Prostate gland (tissue), 2 donors: ENCODE measurements around the gene SEC61A1. TPM values are rescaled to one million over a fixed set of nuclear protein-coding genes. Genes with fewer than 3 reads are reported as not detected.

Experiments used
- DNase-seq: peaks from one replicate; pipeline ENCODE4 v3.0.0-alpha.2; 2019; ENCODE audit warnings: low spot score
- H3K27ac ChIP-seq, 2 donors: fragments of 200-600 bp; sonication (generic); 2 replicates each; pipeline ENCODE4 v1.5.1; 2017 to 2019
- H3K27me3 ChIP-seq: fragments of 200-600 bp; sonication (generic); replicated peaks from 2 replicates; pipeline ENCODE4 v1.5.1; 2019; ENCODE audit not compliant: insufficient read depth
- H3K36me3 ChIP-seq, 2 donors: fragments of 200-600 bp; sonication (generic); 1 replicate in 1 of 2; 2 replicates in 1 of 2; pipeline versions ENCODE4 v1.5.1 to v1.8.1; 2017 to 2019
- H3K4me1 ChIP-seq: fragments of 200-600 bp; sonication (generic); replicated peaks from 2 replicates; pipeline ENCODE4 v1.5.1; 2019
- H3K4me3 ChIP-seq, 2 donors: fragments of 200-600 bp; sonication (generic); 2 replicates each; pipeline ENCODE4 v1.5.1; 2017 to 2019
- H3K9me3 ChIP-seq: fragments of 200-600 bp; sonication (generic); 2 replicates; pipeline ENCODE4 v1.5.1; 2017
- CTCF ChIP-seq, 4 experiments: fragments of 200-600 bp in 2 of 4; fragments of 450-650 bp in 2 of 4; sonication (generic) in 2 of 4; IDR thresholded peaks; 1 replicate in 3 of 4; 2 replicates in 1 of 4; pipeline ENCODE4 v1.5.1; 2016 to 2019; ENCODE audit warnings: antibody characterized with exemption in 4 of 4, mild to moderate bottlenecking in 2 of 4, moderate library complexity in 2 of 4
- POLR2A ChIP-seq: fragments of 450-650 bp; IDR thresholded peaks from one replicate; pipeline ENCODE4 v1.6.1; 2016; ENCODE audit warnings: antibody characterized with exemption, mild to moderate bottlenecking
- POLR2AphosphoS5 ChIP-seq: sonication (generic); formaldehyde crosslinking; IDR thresholded peaks from one replicate; pipeline ENCODE4 v1.6.1; 2017; ENCODE audit warnings: antibody characterized with exemption
- WGBS: methylation state at CpG from one replicate; pipeline ENCODE4 v1.1.5; 2018; 5-methylcytosine and 5-hydroxymethylcytosine counted together
- intact Hi-C: fragments of 100-400 bp; cut with DNase I; formaldehyde crosslinking; loops from one replicate; pipeline ENCODE4 v1.14.2; 2022
- total RNA-seq, 2 donors: library from RNA; depleted of rRNA; stranded (reverse); fragments of >200 nt; gene quantifications; one replicate each; pipeline ENCODE4 v1.1.0, GENCODE V29; 2016

The SEC61A1 gene
- total RNA-seq, 2 donors from 2014 or later: 166 to 195 TPM

GRCh38 chr3:128021768-128022372 lies 30.4 kb upstream of the SEC61A1 start:
- no peak overlapping the region for H3K4me3 ChIP-seq
- H3K4me1 ChIP-seq: no peaks in the 10 kb centered on the region
- 75% methylated on average over 8 of the region's 10 CpGs for WGBS
- TF ChIP-seq POLR2A (no peak), POLR2AphosphoS5 (no peak), CTCF (IDR thresholded peaks at IDR 0.05) (no peak)
- no peak overlapping the region for H3K27ac ChIP-seq
- no peaks in the 10 kb centered on the region for H3K27me3 ChIP-seq
- no peaks in the 10 kb centered on the region for H3K9me3 ChIP-seq
- DNase-seq: no peak
- intact Hi-C loops: no loop called here
- no peaks in the 10 kb centered on the region for H3K36me3 ChIP-seq

GRCh38 chr3:128033102-128033501 lies 19.1 kb upstream of the SEC61A1 start:
- TF ChIP-seq CTCF (IDR thresholded peaks at IDR 0.05): no peak
- TF ChIP-seq POLR2A: no peak
- no peak for TF ChIP-seq POLR2AphosphoS5
- Histone ChIP-seq H3K9me3 (no peaks in the 10 kb centered on the region), H3K4me3 (no peak overlapping the region), H3K27ac (no peak overlapping the region), H3K4me1 (no peaks in the 10 kb centered on the region), H3K27me3 (no peaks in the 10 kb centered on the region), H3K36me3 (no peaks in the 10 kb centered on the region)
- DNase-seq: no peak
- intact Hi-C loops: no loop called here

- no peak overlapping the region for H3K27ac ChIP-seq
- intact Hi-C loops: no loop called here
- no peaks in the 10 kb centered on the region for H3K36me3 ChIP-seq
- H3K4me1 ChIP-seq: no peaks in the 10 kb centered on the region
- H3K27me3 ChIP-seq: no peaks in the 10 kb centered on the region
- H3K9me3 ChIP-seq: no peaks in the 10 kb centered on the region
- no peak overlapping the region for H3K4me3 ChIP-seq
- no peak for DNase-seq
- WGBS: 94% methylated on average over 1 of the region's 1 CpG
- TF ChIP-seq POLR2A (no peak), POLR2AphosphoS5 (no peak)
Measured at GRCh38 chr3:128036119-128036518, 16.1 kb upstream of the SEC61A1 start.

- TF ChIP-seq POLR2A: no peak
- TF ChIP-seq CTCF (IDR thresholded peaks at IDR 0.05): no peak
- TF ChIP-seq POLR2AphosphoS5: no peak
- no peak for DNase-seq
- Histone ChIP-seq H3K9me3 (no peaks in the 10 kb centered on the region), H3K36me3 (no peaks in the 10 kb centered on the region), H3K4me1 (no peaks in the 10 kb centered on the region), H3K27me3 (no peaks in the 10 kb centered on the region), H3K27ac (no peak overlapping the region), H3K4me3 (no peak overlapping the region)
- intact Hi-C loops: no loop called here
- WGBS: 95% methylated on average over 3 of the region's 3 CpGs
Measured at GRCh38 chr3:128040041-128040440, 12.2 kb upstream of the SEC61A1 start.

- Histone ChIP-seq H3K27me3 (no peaks in the 10 kb centered on the region), H3K4me1 (no peaks in the 10 kb centered on the region), H3K27ac (no peak overlapping the region), H3K4me3 (no peak overlapping the region), H3K9me3 (no peaks in the 10 kb centered on the region), H3K36me3 (no peaks in the 10 kb centered on the region)
- TF ChIP-seq CTCF (IDR thresholded peaks at IDR 0.05) (no peak), POLR2A (no peak), POLR2AphosphoS5 (no peak)
- intact Hi-C loops: no loop called here
- DNase-seq: no peak
- WGBS: 91% methylated on average over 1 of the region's 1 CpG
Measured at GRCh38 chr3:128040660-128041059, 11.6 kb upstream of the SEC61A1 start.
